WTC11 (cell line): ENCODE results near the gene KDM4F. TPM values are rescaled to one million over a fixed set of nuclear protein-coding genes. Genes with fewer than 3 reads are reported as not detected.
"Not testable (repeated sequence)": the region's sequence is repeated elsewhere in the genome, so short reads cannot be mapped to it uniquely, and the experiment has no call there.

Source experiments
- ATAC-seq: fragments of 200-7000 bp; cut with Tn5 transposase; 2 replicates; pipeline ENCODE4 v1.10.0; 2021; ENCODE audit warnings: mild to moderate bottlenecking, moderate library complexity
- CTCF ChIA-PET: fragments of 300-600 bp; sonication (Branson Sonifier 250); formaldehyde crosslinking; loops from one replicate; lab custom pipeline; 2021; ENCODE audit warnings: antibody characterized with exemption; lab: Charles Lee
- POLR2A ChIA-PET: fragments of 350-600 bp; sonication (Branson Sonifier 250); formaldehyde crosslinking; loops from one replicate; lab custom pipeline; 2021; ENCODE audit warnings: antibody characterized with exemption; lab: Charles Lee
- DNase-seq: peaks from one replicate; pipeline ENCODE4 v3.0.0; 2021; ENCODE audit warnings: low spot score
- H3K27ac Mint-ChIP-seq: 2 replicates; pipeline ENCODE4 v1.8.0; 2021; ENCODE audit warnings: mixed read lengths
- H3K27me3 Mint-ChIP-seq: 2 replicates; pipeline ENCODE4 v1.8.0; 2021; ENCODE audit warnings: low read depth, mild to moderate bottlenecking, moderate library complexity, mixed read lengths
- H3K36me3 Mint-ChIP-seq: 2 replicates; pipeline ENCODE4 v1.8.0; 2021; ENCODE audit warnings: mixed read lengths
- H3K4me1 Mint-ChIP-seq: 2 replicates; pipeline ENCODE4 v1.8.0; 2022; ENCODE audit warnings: mixed read lengths
- H3K4me3 Mint-ChIP-seq: 2 replicates; pipeline ENCODE4 v1.8.0; 2021; ENCODE audit warnings: mild to moderate bottlenecking, moderate library complexity, mixed read lengths
- H3K9me3 Mint-ChIP-seq: 2 replicates; pipeline ENCODE4 v1.8.0; 2021; ENCODE audit warnings: mixed read lengths
- CBFB ChIP-seq: sonication (generic); formaldehyde crosslinking; IDR thresholded peaks from 2 replicates; pipeline ENCODE4 v1.8.1; 2022; ENCODE audit warnings: mild to moderate bottlenecking, low read depth, missing genetic modification reagents
- ELF4 ChIP-seq: sonication (generic); formaldehyde crosslinking; IDR thresholded peaks from 2 replicates; pipeline ENCODE4 v1.8.1; 2022; ENCODE audit warnings: low read depth, mild to moderate bottlenecking, moderate library complexity, missing genetic modification reagents
- FOXK1 ChIP-seq: sonication (generic); formaldehyde crosslinking; IDR thresholded peaks from 2 replicates; pipeline ENCODE4 v1.8.0; 2022; ENCODE audit warnings: mild to moderate bottlenecking, moderate library complexity, missing genetic modification reagents
- FOXP1 ChIP-seq: sonication (generic); formaldehyde crosslinking; IDR thresholded peaks from 2 replicates; pipeline ENCODE4 v1.8.0; 2022; ENCODE audit warnings: missing genetic modification reagents, mild to moderate bottlenecking, moderate library complexity, borderline replicate concordance
- GRHL2 ChIP-seq: fragments of 250-450 bp; sonication (Bioruptor Pico); IDR thresholded peaks from 2 replicates; pipeline ENCODE4 v1.8.0; 2022; ENCODE audit warnings: mild to moderate bottlenecking, moderate library complexity; ENCODE audit not compliant: insufficient replicate concordance, severe bottlenecking
- GTF2I ChIP-seq: fragments of 250-450 bp; sonication (Bioruptor Pico); conservative IDR thresholded peaks from 2 replicates; pipeline ENCODE4 v1.4.0; 2021; ENCODE audit warnings: mild to moderate bottlenecking
- IRF1 ChIP-seq: sonication (generic); formaldehyde crosslinking; IDR thresholded peaks from 2 replicates; pipeline ENCODE4 v1.8.0; 2023; ENCODE audit warnings: missing genetic modification reagents
- MXD4 ChIP-seq: fragments of 250-450 bp; sonication (Bioruptor Pico); IDR thresholded peaks from 2 replicates; pipeline ENCODE4 v1.8.0; 2021; ENCODE audit warnings: mild to moderate bottlenecking, moderate library complexity, borderline replicate concordance
- NFYB ChIP-seq: sonication (generic); formaldehyde crosslinking; conservative IDR thresholded peaks from 2 replicates; pipeline ENCODE4 v1.8.0; 2022; ENCODE audit warnings: low read depth, missing genetic modification reagents
- NR3C1 ChIP-seq: sonication (generic); formaldehyde crosslinking; conservative IDR thresholded peaks from 2 replicates; pipeline ENCODE4 v1.8.1; 2023; ENCODE audit warnings: low read depth, mild to moderate bottlenecking, missing genetic modification reagents
- OVOL2 ChIP-seq: fragments of 250-450 bp; sonication (Bioruptor Pico); IDR thresholded peaks from 2 replicates; pipeline ENCODE4 v1.9.0; 2021; ENCODE audit warnings: mild to moderate bottlenecking, borderline replicate concordance
- PRRX2 ChIP-seq: fragments of 250-450 bp; sonication (Bioruptor Pico); IDR thresholded peaks from 2 replicates; pipeline ENCODE4 v1.8.0; 2021; ENCODE audit warnings: mild to moderate bottlenecking
- SMAD4 ChIP-seq: sonication (generic); formaldehyde crosslinking; IDR thresholded peaks from 2 replicates; pipeline ENCODE4 v1.8.0; 2022; ENCODE audit warnings: mild to moderate bottlenecking, missing genetic modification reagents
- SOX15 ChIP-seq: fragments of 250-450 bp; sonication (Bioruptor Pico); IDR thresholded peaks from 2 replicates; pipeline ENCODE4 v1.9.0; 2021; ENCODE audit warnings: mild to moderate bottlenecking
- TEAD1 ChIP-seq: sonication (generic); formaldehyde crosslinking; IDR thresholded peaks from 2 replicates; pipeline ENCODE4 v1.8.0; 2022; ENCODE audit warnings: mild to moderate bottlenecking, missing genetic modification reagents
- TEAD4 ChIP-seq: sonication (generic); formaldehyde crosslinking; IDR thresholded peaks from 2 replicates; pipeline ENCODE4 v1.8.0; 2022; ENCODE audit warnings: mild to moderate bottlenecking, missing genetic modification reagents
- TP53 ChIP-seq: sonication (generic); formaldehyde crosslinking; IDR thresholded peaks from 2 replicates; pipeline ENCODE4 v1.8.1; 2023; ENCODE audit warnings: mild to moderate bottlenecking, missing genetic modification reagents
- ZNF121 ChIP-seq: sonication (generic); formaldehyde crosslinking; IDR thresholded peaks from 2 replicates; pipeline ENCODE4 v1.8.0; 2023; ENCODE audit warnings: missing genetic modification reagents
- ZNF138 ChIP-seq: sonication (generic); formaldehyde crosslinking; conservative IDR thresholded peaks from 2 replicates; pipeline ENCODE4 v1.8.1; 2022; ENCODE audit warnings: mild to moderate bottlenecking, moderate library complexity, missing genetic modification reagents
- ZNF416 ChIP-seq: fragments of 250-450 bp; sonication (Bioruptor Pico); IDR thresholded peaks from 2 replicates; pipeline ENCODE4 v1.9.0; 2021; ENCODE audit warnings: mild to moderate bottlenecking, inconsistent platforms
- total RNA-seq: library from RNA; stranded (reverse); gene quantifications from 3 replicates; pipeline ENCODE4 v1.2.3, GENCODE V29; 2021
- TF ChIP-seq, protein P1 (sequence below): sonication (generic); formaldehyde crosslinking; IDR thresholded peaks from 2 replicates; pipeline ENCODE4 v1.8.0; 2022; ENCODE audit warnings: mild to moderate bottlenecking, missing genetic modification reagents
- TF ChIP-seq, protein P2 (sequence below): sonication (generic); formaldehyde crosslinking; IDR thresholded peaks from 2 replicates; pipeline ENCODE4 v1.8.1; 2022; ENCODE audit warnings: low read depth, mild to moderate bottlenecking, moderate library complexity, missing genetic modification reagents, borderline replicate concordance

The KDM4F gene
- total RNA-seq, 1 experiment from 2014 or later, result not detected

DNA sequence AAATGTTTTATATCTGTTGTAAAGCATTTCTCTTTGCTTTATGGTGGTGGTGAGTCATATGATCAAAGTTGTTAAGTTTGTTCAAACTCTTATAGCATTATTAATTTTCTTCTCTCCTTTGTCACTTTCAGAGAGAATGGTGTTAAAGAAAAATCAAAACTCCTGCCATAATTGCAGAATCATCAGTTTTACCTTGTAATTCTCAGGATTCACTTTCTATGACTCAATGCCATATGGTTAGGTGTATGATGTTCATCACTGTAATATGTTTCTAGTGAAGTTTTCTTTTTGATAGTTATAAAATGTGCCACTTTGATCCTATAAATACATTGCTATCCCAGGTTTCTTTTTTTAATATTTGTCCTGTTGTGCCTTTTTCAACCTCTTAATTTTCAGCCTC lies 37.8 kb upstream of the KDM4F start:
- POLR2A ChIA-PET, result no interaction called here
- peaks cover 8% of the 10 kb centered on the region; the same call in 1 of the 2 replicates for H3K9me3 Mint-ChIP-seq
- no peak for TF ChIP-seq OVOL2 (CRISPR knock-in tag)
- TF ChIP-seq IRF1 (CRISPR knock-in tag), result no peak
- TF ChIP-seq TEAD1, result no peak
- TF ChIP-seq ZNF416 (CRISPR knock-in tag), result no peak
- no peak for TF ChIP-seq CBFB (CRISPR knock-in tag)
- no peak for TF ChIP-seq TP53 (CRISPR knock-in tag)
- no peak for TF ChIP-seq FOXP1 (CRISPR knock-in tag)
- TF ChIP-seq NFYB (CRISPR knock-in tag), result no peak
- TF ChIP-seq ZNF121 (CRISPR knock-in tag), result no peak
- no peak for DNase-seq
- CTCF ChIA-PET, result no interaction called here
- peaks cover 13% of the 10 kb centered on the region for H3K27me3 Mint-ChIP-seq
- no peak for ATAC-seq
- H3K27ac Mint-ChIP-seq, result no peak overlapping the region
- no peak overlapping the region for H3K4me3 Mint-ChIP-seq
- no peaks in the 10 kb centered on the region for H3K4me1 Mint-ChIP-seq
- no peaks in the 10 kb centered on the region for H3K36me3 Mint-ChIP-seq

GRCh38 chr11:95014184-95014821 lies 34.9 kb upstream of the KDM4F start:
- Mint-ChIP-seq H3K27me3 (peaks cover 3% of the 10 kb centered on the region), H3K27ac (no peak overlapping the region), H3K9me3 (no peaks in the 10 kb centered on the region), H3K36me3 (no peaks in the 10 kb centered on the region), H3K4me1 (no peaks in the 10 kb centered on the region), H3K4me3 (no peak overlapping the region)
- ChIA-PET POLR2A (no interaction called here), CTCF (no interaction called here)
- no peak for TF ChIP-seq GTF2I (CRISPR knock-in tag)
- DNase-seq (no peak), ATAC-seq (no peak)

GRCh38 chr11:95016139-95016538 lies 33.1 kb upstream of the KDM4F start:
- no peak overlapping the region for H3K27ac Mint-ChIP-seq
- no peaks in the 10 kb centered on the region; the same call in 1 of the 2 replicates for H3K27me3 Mint-ChIP-seq
- TF ChIP-seq TEAD4 (CRISPR knock-in tag), result no peak
- TF ChIP-seq, all 79 proteins: peak for 0
- no peak for ATAC-seq
- Mint-ChIP-seq H3K9me3 (no peaks in the 10 kb centered on the region), H3K4me3 (no peak overlapping the region), H3K36me3 (no peaks in the 10 kb centered on the region), H3K4me1 (no peaks in the 10 kb centered on the region)
- POLR2A ChIA-PET, result no interaction called here
- CTCF ChIA-PET, result no interaction called here
- DNase-seq, result no peak

- POLR2A ChIA-PET, H3K4me3 Mint-ChIP-seq, H3K27me3 Mint-ChIP-seq, H3K9me3 Mint-ChIP-seq, H3K4me1 Mint-ChIP-seq, H3K36me3 Mint-ChIP-seq, CTCF ChIA-PET, H3K27ac Mint-ChIP-seq, ATAC-seq, DNase-seq: not testable (repeated sequence)
Observed at GRCh38 chr11:95021468-95021867, 27.8 kb upstream of the KDM4F start.

GRCh38 chr11:95024958-95025357 lies 24.3 kb upstream of the KDM4F start, which contains the start of gene KDM4E:
Gene KDM4E, plus strand, starts transcription at chr11:95025258. Its CDS starts 300 bp downstream, at chr11:95025558.
- ChIA-PET POLR2A (no interaction called here), CTCF (no interaction called here)
- DNase-seq, result no peak
- no peaks in the 10 kb centered on the region for H3K4me1 Mint-ChIP-seq
- H3K36me3 Mint-ChIP-seq, result no peaks in the 10 kb centered on the region
- H3K27me3 Mint-ChIP-seq, result no peaks in the 10 kb centered on the region
- TF ChIP-seq ELF4 (CRISPR knock-in tag) (no peak), MXD4 (CRISPR knock-in tag) (no peak), FOXP1 (CRISPR knock-in tag) (no peak), ZNF416 (CRISPR knock-in tag) (no peak), SMAD4 (CRISPR knock-in tag) (no peak), ZNF138 (no peak), NR3C1 (CRISPR knock-in tag) (no peak), TP53 (CRISPR knock-in tag) (no peak), GRHL2 (CRISPR knock-in tag) (no peak), SOX15 (no peak), PRRX2 (CRISPR knock-in tag) (no peak), FOXK1 (no peak)
- TF ChIP-seq, protein P1, sequence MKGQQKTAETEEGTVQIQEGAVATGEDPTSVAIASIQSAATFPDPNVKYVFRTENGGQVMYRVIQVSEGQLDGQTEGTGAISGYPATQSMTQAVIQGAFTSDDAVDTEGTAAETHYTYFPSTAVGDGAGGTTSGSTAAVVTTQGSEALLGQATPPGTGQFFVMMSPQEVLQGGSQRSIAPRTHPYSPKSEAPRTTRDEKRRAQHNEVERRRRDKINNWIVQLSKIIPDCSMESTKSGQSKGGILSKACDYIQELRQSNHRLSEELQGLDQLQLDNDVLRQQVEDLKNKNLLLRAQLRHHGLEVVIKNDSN (CRISPR knock-in tag), result no peak
- TF ChIP-seq, protein P2, sequence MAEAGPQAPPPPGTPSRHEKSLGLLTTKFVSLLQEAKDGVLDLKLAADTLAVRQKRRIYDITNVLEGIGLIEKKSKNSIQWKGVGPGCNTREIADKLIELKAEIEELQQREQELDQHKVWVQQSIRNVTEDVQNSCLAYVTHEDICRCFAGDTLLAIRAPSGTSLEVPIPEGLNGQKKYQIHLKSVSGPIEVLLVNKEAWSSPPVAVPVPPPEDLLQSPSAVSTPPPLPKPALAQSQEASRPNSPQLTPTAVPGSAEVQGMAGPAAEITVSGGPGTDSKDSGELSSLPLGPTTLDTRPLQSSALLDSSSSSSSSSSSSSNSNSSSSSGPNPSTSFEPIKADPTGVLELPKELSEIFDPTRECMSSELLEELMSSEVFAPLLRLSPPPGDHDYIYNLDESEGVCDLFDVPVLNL (CRISPR knock-in tag), result no peak
- ATAC-seq, result no peak
- H3K9me3 Mint-ChIP-seq, result peaks cover 9% of the 10 kb centered on the region
- no peak within 1 kb of the TSS for H3K4me3 Mint-ChIP-seq
- no peak within 1 kb of the TSS for H3K27ac Mint-ChIP-seq

DNA sequence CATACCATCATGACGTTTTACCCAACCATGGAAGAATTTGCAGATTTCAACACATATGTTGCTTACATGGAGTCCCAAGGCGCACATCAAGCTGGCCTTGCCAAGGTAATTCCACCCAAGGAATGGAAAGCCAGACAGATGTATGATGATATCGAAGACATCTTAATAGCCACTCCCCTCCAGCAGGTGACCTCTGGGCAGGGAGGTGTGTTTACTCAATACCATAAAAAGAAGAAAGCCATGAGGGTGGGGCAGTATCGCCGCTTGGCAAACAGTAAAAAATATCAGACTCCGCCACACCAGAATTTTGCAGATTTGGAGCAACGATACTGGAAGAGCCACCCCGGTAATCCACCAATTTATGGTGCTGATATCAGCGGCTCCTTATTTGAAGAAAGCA lies 23.6 kb upstream of the KDM4F start:
- H3K9me3 Mint-ChIP-seq, H3K4me3 Mint-ChIP-seq, CTCF ChIA-PET, POLR2A ChIA-PET, H3K27me3 Mint-ChIP-seq, H3K36me3 Mint-ChIP-seq, ATAC-seq, DNase-seq, H3K27ac Mint-ChIP-seq, H3K4me1 Mint-ChIP-seq: not testable (repeated sequence)
